Muscle of arm (tissue), 14 donors: ENCODE results near the gene CCDC181. TPM values are rescaled to one million over a fixed set of nuclear protein-coding genes. Genes with fewer than 3 reads are reported as not detected.
"Not testable (repeated sequence)": the region's sequence is repeated elsewhere in the genome, so short reads cannot be mapped to it uniquely, and the experiment has no call there.

Experiments used
- DNase-seq: peaks from one replicate; pipeline ENCODE4 v3.0.0-alpha.2; 2013
- long read RNA-seq, 11 donors: transcript quantifications; one replicate each; lab custom pipeline, GENCODE V29; 2026
- polyA plus RNA-seq, 12 donors: library from polyadenylated mRNA; unstranded; fragments of 120-200 nt; gene quantifications; one replicate each; pipeline ENCODE4 v1.2.1, GENCODE V29; 2013; ENCODE audit not compliant: insufficient read length in 12 of 12

CCDC181 gene
- polyA plus RNA-seq = 1 to 10 TPM in 6 of 12 donors, under 1 TPM in 5, not detected in 1; 0.58 to 7.8 (median 1.1) TPM
- long read RNA-seq, donor 1 = 0 reads
- long read RNA-seq, donor 2 = 0 reads
- long read RNA-seq, donor 3 = 0 reads
- long read RNA-seq, donor 4 = 0 reads
- long read RNA-seq, donor 5 = 0 reads
- long read RNA-seq, donor 6 = 0 reads
- long read RNA-seq, donor 7 = 0 reads
- long read RNA-seq, donor 8 = 0 reads
- long read RNA-seq, donor 9 = 0 reads
- long read RNA-seq, donor 10 = 0 reads
- long read RNA-seq, donor 11 = 0 reads

DNA sequence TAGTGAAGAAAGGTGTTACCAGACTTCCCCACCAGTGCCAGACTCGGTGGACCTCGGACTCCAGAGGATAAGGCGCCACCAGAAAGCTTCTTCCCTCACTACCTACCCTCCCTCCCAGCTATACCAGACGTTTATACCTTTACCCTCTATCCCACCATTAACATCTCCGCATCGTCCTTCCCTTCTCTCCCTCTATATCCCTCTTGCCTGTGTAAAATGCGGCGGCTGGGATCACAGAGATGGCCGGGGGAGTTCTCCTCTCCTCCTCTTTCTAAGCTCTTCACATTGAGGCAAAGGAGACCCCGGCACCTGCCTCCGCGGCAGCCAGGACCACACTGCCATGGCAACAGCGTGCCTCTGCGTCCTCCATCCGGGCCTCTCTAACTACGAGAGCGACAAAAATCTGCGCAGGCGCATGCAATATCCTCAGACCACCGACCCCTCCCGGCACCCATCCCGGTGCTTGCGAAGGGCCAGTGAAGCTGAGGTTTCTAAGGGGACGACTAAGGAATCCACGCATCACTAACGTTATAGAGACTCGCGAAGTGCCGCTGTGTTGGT lies at the start of gene CCDC181:
Gene CCDC181, minus strand, starts transcription at position 394 of the 561 bp plus-strand sequence. CDS start 2,547 bp downstream, outside the sequence.
- DNase-seq = peak; percentile 77

DNA sequence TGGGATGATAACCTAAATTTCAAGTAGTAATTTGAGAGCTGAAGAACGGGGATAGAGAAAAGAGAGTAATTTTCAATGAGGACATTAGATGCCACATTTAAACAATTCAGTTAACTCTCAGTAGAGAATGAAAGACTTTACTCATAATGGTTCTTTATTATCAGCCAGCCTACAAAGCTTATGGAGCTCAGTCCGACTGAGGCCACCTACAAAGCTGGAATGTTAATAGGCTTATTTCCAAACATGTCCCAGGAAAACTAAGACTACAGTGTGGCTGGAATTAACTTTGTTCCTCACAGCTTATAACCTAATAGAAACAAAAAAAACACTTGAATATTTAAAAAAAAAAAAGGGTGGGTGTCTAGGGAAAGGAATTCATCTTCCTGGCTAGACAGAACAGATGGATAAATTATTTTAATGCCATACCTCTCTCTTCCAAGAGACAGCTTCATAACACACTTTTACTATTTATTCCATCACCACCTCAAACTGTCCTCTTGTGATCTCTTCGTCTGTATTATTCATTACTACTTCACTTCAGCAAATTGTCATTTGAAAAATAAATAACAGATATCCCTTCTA lies 48.6 kb upstream of the CCDC181 start:
- no peak for DNase-seq

DNA sequence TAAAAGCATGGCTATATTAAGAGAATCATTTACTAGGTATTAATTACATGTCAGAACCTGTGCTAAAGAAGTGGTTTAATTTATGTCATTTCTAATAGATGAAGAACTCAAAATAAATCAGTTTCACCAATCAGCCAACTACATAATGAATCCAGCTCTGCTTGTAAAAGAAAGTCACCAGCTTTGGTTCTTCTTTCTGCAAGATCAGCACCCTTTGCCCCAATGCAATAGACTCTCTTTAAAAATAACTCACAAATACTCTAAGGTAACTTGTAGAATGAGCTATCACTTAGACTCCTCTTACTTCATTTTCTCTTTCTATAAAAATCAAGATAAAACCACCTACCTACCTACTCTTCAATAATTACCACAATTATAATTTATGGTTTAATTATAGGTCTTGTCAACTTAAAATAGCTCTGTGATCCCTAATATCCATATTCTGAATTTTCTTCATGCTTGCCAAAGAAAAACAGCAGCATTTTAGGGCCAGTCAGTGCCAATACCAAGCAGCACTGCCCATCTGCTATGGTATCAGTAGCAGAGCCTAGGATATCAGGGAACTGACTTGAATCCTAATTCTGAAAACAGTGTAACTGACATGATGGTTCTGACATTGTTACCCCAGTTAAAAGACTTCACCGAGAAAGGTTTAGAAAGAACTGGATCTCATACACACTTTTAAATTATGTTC lies 47.2 kb upstream of the CCDC181 start:
- no peak for DNase-seq

DNA sequence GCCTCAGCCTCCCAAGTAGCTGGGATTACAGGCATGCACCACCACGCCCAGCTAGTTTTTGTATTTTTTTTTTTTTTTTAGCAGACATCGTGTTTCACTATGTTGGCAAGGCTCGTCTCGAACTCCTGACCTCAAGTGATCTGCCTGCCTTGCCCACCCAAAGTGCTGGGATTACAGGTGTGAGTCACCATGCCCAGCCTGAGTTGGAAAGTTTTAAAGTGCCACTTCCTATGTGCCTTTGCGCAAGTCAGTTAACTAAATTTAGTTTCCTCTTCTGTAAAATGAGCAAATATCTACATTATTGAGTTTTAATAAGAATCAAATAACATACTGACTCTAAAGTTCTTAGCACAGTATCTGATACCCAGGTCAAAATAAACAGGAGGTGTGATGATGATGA lies 46.1 kb upstream of the CCDC181 start:
- DNase-seq = no peak

DNA sequence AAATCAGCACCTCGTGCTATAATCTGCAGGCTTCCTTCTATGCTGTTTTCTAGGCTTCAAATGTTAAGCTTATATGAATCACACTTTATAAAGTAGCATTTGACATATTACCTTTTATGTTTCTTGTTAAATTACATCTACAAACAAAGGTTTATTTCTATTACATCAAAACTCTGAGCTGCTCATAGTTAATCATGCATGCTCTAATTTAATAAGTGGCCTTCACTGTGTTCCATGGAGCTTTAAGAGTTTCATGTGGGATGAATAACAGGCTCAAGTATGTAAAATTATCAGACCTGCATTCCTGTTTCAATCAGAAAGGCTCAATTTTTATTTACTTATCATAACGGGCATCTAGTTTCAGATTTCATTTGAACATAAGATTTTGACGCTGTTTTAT lies 45.5 kb upstream of the CCDC181 start:
- no peak for DNase-seq

DNA sequence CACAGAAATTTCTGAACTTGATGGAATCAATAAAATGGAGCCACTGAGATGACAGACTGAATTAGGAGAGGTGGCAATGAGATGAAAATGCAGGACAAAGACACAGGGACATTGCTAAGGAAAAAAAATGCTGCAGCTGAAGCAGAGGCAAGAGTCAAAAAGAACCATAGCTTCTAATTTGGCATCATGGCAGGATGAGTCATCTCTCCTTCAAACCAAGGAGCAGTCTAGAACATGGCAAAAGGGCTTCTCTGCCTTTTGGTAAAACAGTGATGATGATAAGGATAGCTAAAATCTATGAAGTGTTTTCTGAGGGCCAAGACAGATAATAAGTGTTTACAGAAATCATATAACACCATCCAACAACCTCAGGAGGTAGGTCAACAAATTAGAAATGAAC lies 41.7 kb upstream of the CCDC181 start:
- DNase-seq = no peak

DNA sequence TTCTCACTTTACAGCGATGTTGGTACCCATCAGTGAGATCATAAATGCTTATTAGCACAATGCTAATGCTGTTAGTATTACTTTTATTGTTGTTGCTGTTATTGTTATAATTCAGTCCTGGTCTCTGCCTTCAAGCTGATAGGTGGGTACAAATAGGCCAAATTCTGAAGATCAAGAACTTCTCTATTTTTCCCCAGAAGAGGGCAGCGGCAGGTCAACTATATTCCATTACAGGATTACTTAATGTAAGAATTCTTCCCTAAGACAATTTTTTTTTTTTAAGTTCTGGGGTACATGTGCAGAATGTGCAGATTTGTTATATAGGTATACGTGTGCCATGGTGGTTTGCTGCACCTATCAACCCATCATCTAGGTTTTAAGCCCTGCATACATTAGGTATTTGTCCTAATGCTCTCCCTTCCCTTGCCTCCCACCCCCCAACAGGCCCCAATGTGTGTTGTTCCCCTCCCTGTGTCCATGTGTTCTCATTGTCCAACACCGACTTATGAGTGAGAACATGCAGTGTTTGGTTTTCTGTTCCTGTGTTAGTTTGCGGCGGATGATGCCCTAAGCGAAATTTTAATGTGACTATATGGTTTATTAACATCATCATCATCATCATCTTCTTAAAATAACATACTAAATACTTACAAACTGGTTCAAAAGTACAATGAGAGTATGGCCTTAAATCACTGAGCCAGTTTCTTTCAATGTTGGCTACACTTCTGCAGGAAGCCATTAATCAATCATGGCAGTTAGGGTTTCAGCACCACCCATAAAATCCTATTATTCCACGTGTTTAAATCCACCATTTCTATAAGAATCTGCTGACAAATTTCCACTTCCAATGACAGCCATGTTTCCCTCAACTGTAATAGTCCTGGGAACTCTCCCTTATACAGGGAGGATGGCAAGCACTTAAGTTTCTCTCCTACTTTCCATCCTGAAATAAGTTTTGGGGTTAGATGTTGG lies 39.3 kb upstream of the CCDC181 start:
- peak; percentile 31 for DNase-seq

DNA sequence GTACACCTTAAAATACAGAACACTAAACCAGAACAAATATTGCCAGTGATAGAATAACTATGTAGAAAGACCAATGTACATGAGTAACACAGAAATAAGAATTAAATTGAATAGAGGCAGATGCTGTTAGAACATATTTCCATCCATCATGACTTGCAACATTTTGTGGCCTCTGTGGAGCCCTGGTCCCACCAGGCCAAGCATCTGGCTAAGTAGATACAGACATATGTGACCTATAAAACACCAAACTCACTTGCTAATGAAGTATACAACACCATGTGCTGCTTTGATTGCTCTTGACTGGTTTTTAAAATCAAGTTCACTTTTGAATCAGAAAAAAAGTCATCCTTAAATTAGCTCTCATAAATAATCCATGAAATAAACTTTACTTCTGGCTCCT lies 38.0 kb upstream of the CCDC181 start:
- no peak for DNase-seq

DNA sequence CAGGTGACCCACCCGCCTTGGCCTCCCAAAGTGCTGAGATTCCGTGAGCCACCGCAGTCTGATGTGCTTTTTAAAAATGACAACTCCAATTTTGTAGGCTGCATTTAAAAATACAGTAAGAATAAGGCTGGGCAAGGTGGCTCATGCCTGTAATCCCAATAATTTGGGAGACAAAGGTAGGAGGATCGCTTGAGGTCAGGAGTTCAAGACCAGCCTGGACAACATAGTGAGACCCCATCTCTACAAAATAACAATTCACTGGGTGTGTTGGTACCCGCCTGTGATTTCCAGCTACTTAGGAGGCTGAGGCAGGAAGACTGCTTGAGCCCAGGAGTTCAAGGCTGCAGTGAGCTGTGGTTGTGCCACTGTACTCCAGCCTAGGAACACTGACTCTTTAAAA lies 35.1 kb upstream of the CCDC181 start:
- DNase-seq = no peak

DNA sequence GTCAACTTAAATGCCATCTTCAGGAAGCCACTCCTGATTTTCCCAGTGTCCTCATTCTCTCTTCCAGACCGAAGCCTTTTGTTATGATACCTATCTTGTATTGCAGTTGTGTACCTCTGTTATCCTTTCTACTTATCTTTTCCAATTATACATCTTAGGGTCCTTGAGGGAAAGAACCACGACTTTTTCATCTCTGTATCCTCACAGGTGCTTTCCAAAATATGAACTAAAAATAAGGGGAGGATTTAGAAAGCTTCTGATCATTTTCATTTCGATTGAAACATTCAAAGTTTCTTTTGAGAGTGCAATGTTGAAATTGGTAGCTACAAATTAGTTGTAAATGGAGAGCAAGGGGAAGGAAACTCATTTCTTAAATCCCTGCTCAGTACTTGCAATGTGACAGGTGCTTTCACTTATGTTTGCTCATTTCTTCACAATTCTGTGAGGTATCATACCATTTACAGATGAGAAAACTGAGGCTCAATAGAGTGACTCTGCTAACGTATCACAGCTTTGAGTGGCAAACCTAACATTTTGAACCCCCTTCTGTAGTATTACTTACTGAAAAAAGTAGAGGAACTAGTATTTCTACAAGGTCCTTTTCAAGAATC lies 34.2 kb upstream of the CCDC181 start:
- DNase-seq = no peak

DNA sequence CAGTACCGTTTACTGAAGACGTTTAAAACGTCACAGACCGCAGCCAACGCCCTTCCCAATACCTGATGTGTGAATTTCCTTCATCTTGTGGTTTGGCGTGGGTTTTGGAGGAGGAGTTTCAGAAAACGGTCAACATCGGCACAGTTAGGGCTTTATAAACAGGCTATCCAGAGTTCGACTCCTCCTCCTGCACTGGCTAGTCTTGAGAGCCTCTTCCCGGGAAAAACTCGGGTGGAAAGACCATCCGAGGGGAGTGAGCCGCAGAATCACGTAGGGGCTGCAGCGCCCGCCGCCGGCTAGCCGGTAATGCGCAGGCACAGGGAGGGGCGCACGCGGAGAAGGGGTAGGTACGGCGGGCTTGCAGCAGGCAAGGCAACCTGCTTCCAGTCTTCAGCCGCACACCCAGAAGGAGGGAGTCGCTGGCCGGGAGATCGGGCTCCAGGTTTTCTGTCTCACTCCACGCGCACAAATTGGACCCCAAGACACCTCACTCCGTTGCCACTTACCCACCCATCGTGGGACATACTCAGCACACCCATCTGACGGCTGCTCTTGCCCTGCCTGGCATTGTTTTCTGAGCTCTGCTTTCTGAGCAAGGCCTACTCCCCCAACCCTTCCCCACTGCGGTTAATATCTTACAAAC lies 33.0 kb upstream of the CCDC181 start:
- DNase-seq = no peak

DNA sequence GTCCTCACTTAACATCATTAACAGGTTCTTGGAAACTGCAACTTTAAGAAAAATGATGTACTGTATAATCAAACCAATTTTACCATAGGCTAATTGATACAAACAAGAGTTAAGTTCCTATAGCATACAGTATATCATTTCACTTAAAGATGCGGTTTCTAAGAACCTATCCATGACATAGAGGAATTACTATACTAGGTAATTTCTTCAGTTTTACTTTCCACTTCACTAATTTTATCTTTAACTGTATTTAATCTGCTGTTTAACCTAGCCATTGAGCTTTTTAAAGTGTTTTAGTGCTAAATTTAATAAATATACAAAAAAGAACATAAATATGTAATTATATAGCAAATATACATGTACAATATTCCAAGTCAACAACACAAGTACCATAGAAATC lies 30.2 kb upstream of the CCDC181 start:
- no peak for DNase-seq

DNA sequence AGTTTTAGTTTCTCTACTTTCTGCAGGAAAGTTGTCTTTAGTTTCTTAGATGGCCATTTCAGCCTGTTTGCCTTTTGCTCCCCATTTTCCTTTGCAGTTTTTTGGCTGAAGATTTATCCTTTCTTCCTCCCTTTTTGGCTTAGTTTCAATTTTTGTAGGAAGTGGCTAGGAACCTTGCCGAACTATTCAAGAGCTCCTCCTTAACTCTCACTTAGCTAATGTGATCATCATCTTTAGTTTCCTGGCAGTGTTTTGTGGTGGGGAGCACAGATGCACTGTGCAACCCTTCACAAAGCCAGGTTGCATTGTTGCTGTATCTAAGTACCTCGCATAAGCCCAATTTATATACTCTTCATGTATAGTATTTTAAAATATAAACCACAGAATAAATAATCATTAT lies 28.8 kb upstream of the CCDC181 start:
- no peak for DNase-seq

DNA sequence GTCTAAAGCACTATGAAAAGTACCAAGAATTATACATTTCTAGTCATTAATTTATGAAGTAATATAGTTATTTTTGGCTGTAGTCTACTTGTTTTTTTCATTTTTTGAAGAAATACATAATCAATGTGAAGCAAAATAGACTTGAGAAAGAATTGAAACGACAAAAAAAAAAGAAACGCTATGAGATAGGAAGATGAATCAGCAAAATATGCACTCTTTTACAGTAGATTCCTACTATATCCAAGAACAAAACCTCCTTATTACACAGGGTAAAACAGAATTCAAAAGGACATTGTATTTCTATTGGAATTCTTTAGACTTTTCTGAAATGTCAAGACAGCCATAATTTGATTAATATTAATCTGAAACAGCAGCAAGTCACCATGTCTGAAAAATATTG lies 25.6 kb upstream of the CCDC181 start:
- no peak for DNase-seq

DNA sequence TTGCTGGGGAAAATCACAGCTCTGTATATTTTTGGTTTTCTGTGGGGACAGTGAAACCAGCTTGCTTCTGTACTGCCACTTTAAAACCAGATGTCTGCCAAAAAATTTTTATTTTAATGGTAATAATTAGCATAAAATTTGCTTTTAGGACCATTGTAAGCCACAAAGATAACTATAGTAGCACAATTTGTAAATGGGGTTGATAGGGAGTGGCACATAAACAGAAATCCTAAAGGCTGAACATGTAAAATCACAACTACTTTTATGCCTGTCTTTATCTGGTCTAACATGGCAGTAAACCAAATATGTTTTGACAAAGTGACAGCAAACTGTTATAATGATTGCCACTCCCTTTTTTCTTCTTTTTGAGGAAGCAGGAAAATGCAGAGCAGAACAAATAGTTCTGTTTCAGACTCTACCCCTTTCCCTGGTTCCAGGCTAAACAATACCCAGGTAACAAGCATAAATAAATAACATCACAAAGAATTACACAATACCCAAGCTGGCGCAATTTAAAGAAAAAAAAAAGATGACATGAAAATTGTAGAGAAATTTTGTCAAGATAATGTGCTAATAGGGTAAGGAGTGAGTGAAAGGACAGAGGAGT lies 24.0 kb upstream of the CCDC181 start:
- DNase-seq = no peak

DNA sequence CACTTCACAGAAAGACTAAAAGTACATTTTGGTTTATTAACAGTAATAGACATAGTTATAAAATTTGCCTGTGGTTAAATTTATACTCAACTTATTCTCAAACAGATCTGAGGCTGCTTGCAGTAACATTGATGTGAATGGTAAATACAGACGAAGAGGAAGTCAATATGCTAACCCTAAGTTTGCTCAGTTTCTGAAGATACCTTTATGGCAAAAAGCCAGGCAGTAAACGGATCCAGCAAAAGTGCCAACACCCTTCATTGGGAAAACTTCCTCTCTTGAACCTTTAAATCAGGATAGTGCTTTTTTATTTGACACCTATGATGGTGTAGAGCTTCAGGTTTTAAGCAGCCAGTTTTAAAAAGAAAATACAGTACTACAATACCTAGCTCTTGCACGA lies 16.6 kb upstream of the CCDC181 start:
- no peak for DNase-seq

DNA sequence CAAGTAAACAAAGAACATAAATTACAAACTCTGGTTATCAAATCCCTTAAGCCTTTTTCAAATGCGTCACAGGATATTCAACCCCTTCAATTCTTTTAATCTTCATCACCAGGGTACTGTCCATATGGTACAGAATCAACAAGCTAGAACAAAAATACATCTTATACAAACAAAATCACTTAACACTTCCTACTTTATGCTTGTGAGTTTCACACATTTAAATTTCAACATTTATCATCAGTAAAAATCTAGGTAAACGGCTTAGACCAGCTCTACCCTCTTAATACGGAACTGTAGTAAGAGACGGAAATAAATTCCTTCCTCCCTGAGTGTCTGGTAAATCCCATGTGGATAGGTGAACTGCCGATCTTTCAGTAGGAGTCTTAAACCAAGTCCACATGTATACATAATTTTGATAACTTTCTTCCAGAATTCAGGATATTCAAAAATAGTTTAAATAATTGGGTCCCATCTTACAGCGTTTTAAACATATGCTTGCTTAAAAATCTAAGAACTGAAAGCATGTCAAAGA lies 1.0 kb downstream of the CCDC181 start:
- no peak for DNase-seq

DNA sequence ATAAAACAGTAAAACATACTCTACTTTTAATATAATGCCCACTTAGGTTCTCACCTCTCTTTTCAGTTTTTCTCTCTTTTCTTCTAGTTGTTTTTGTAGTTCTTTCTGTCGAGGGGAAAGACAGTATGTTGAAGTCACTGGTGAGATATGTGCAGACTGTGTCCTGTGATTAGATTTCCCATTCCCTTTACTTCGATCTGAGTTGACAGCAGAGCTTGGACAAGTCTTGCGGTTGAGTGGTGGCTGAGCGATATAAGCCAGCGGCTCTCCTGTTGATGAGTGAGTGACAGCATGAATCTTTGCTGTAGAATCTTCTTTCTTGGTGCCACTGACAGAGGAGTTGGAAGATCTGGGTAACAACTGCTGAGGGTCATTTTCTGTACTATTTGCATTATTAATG lies 6.0 kb downstream of the CCDC181 start:
- no peak for DNase-seq

DNA sequence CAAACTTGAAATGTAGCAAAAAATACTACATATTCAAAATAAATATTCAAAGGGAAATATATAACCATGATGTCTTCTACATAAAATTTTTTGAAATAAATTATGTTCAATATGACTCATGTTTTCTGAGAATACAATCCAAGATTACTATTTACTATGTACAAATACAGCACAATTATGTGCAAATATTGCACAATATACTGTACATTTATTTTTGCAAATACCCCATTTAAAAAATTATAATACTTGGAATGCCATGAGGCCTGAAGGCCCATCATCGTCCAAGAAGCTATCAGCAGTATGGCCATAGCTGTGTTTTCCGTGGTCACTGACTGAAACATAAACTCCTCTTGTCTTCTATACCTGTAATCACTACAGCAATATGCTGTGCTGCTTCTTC lies 12.3 kb downstream of the CCDC181 start:
- no peak for DNase-seq

DNA sequence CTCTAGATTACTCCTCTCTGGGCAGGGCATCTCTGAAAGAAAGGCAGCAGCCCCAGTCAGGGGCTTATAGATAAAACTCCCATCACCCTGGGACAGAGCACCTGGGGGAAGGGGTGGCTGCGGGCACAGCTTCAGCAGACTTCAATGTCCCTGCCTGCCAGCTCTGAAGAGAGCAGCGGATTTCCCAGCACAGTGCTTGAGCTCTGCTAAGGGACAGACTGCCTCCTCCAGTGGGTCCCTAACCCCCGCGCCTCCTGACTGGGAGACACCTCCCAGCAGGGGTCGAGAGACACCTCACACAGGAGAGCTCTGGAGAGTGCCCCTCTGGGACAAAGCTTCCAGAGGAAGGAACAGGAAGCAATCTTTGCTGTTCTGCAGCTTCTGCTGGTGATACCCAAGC lies 18.9 kb downstream of the CCDC181 start:
- DNase-seq = not testable (repeated sequence)
